GM21619 (cell line): ENCODE data around the gene PCDH12.

Source experiments
- ATAC-seq: cut with Tn5 transposase; IDR thresholded peaks from one replicate; pipeline ENCODE4 v1.9.1; 2021; ENCODE audit not compliant: unreplicated experiment

The PCDH12 gene

DNA sequence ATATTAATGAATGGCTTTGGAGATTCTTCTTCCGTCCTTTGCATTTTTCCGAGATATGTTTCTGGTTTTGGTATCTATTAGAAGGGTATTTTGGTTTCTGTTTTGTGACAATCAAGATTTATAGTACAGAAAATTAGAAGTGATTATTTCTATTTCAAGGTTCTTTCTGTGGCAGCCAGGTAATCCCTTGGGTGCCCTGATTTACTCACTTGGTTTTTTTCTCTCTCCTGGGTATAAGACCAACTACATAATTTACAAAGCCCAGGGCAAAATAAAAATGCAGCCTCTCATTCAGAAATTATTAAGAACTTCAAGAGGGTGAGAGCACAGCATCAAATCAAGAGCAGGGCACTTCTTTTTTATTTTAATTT lies 8.9 kb upstream of the PCDH12 start:
- ATAC-seq: no peak

DNA sequence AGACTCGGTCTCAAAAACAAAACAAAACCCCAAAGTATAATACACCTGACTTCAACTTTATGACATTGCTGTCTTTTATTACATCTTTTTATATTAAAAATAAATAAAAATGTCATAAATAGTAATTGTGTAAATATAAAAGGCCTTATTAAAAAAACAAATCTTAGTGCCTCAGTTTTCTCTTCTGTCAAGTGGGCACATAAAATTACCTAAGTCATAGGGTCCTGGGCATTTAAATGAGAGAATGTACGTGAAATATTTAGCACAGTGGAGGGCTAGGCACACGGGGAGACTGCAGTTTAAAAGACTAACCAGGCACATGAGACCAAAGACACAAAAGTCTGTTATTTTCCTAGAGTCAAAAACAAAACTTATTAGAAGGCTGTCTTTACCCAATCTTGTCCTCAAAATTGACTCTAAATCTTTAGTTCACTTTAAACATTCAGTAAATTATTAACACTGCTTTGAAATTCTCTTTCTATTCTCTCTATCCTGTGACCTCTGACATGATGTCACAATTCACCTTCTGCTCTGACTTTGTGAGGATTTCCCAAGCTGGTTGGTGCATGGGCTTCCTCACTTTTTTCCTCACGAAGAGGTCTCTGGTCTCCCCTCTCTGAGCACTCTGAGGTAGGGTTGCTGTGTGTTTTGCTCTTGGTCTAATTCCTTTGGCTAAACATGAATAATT lies 8.4 kb upstream of the PCDH12 start:
- ATAC-seq: no peak

DNA sequence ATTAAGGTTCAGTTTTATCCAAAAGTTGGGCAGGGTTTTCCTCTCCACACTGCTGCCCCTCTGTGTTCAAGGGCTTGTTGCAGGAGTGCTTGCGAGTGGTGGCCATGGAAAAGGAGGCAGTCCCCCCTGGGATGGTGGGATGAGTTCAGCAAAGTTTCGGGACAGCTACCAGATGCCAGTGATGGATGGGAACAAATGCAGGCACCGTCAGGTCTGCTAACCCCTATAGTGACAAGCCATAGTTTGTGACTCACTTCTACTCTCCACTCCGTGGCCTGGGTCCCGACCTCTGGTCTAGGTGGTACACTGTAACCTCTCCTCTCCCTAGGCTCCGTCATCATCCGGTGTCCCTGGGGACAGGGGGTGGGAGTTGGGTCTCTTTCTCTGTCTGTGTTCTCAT lies 7.1 kb upstream of the PCDH12 start:
- no peak for ATAC-seq

DNA sequence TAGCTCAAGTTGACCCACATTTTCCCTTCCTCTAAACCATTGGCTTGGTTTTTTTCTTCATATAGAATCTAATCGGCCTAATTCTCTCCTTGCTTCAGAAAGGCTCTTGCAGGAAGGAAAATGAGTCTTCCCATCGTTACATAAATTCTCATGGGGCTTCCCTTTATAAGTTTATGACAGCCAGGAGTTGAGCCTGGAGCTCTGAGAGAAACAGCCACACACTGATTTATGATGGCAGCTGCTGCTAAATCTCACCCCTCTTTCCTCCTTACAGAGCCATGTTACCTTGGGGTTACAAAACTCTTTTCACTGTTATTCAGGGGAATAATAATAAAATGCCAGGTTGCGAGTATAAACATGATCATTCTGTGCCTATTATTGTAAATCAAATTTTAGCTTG lies 5.7 kb upstream of the PCDH12 start:
- no peak for ATAC-seq

DNA sequence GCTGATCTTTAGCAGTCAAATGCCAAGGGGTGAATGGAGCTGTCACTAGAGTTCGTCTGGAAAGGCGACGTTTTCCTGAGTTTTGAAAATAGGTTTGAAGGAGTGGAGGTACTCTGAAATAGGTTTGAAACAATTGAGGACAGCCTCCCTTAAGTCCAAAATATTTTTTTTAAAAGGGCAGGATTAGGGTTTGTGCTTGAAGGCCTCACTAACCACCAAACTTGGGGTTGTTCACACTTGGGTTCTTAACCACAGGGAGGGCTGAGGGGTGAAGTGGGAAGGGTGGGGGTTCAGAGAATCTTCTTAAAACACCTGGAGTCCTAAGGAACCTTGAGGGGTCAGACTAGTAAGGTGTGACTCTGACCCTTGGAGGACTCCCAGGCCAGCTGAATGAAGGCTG lies 3.5 kb upstream of the PCDH12 start:
- no peak for ATAC-seq

DNA sequence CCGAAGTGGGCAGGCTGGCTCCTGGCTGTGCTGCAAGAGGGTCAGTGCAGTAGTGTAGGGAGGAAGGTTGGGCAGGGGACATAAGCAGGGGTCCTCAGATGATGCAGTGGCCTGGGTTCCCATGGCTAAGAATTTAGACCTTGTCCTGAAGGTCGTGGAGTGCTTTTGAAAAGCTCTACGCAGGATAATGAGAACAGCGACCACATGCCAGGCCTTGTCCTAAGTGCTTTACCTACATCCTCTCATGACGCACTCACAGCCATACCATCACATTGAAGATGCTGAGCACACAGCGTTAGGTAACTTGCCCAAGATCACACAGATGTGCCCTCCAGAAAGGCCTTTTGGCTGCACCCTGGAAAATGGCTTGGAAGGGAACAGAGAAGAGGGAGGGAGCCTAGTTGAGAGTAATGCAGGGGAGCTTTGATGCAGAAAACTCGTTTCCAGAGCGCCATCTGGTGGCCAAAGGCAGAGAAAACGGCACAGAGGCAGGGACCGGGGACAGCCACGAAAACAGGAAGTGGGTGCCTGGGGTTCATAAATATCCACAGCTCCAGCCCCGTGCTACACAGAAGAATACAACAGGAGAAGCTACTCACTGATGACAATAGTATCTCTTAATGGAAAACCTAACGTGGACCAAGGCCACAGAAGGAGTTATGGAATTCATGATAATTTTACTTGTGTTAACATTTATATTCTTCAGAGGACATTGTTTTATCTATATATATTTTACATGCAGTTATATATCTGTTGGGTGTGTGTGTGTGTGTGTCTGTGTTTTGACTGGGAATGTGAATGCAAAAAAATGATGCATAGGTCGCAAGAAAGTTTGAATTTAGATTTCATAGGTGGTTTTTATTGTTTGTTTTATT lies 2.7 kb upstream of the PCDH12 start:
- peak; percentile 90 for ATAC-seq

DNA sequence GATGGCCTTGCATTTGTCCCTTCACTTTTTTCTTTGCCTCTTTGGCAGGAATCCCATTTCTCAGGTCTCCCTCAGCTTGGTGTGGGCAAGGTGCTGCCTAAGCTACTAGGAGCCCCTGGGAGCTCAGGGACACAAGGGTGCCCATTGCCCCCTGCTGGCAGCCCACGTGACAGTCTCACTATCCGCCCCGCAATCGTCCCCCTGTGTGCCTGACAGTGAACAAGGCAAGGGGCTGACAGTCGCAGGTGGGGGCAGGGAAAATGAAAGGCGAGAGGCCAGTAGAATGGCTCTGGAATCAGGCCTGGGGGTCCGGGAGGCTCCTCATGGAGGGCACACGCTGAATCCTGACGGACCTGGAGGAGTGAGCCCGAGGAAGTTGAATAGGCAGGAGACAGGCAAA lies 2.0 kb upstream of the PCDH12 start:
- ATAC-seq: no peak

DNA sequence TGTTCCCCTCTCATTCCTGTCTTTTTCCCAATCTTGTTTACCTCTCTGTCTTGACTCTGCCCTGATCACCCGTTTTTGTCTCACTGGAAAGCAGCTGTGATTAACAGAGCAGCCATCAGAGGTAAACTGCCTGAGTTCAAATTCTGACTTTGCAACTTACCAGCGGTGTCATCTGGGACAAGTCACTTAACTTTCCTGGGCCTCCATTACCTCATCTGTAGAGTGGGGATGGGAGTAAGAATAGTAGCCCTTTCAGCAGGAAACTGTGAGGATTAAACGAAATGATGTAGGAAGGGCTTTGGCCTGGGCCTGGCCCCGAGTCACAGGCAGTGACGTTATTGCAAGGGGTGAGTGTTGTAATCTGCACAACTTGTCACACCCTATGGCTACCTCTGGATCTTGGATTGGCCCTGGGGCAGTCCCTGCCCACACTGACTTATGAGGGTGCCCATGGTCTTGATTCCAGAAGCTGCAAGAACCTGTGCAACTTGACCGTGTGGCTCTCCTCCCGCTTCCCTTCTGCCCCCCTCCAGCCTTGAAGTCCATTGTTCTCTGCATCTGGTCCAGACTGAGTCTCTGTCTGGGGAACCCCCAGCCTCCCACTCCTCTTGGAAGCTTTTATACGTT lies 657 bp upstream of the PCDH12 start:
- ATAC-seq: no peak

DNA sequence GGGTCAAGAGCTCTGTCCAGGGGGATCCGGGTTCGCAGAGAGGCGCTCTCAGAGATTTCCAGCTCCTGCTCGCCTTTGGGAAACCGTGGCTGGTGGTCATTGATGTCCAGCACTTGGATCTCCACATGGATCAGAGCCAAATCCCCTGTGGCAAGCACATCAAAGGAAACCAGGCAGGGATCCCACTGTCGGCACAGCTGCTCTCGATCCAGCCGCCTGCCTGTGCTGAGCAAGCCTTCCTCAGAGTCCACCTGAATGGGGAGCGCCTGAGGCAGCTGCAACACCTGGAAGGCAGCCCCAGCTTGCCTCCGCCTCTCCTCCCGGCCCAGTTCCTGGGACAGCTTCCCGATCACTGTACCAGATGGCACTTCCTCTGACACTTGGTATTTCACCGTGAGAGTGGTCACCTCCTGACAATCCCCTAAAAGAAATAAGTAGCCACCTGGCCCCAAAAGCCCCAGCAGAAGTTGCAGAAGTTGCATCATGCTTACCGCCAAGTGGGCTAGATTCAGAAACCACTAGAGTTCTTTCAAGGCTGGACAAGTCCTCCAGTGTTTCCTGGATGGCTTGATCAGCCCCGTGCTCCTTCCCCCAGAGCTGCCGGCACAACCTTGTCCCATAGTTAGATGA lies 520 bp downstream of the PCDH12 start:
- ATAC-seq: no peak

DNA sequence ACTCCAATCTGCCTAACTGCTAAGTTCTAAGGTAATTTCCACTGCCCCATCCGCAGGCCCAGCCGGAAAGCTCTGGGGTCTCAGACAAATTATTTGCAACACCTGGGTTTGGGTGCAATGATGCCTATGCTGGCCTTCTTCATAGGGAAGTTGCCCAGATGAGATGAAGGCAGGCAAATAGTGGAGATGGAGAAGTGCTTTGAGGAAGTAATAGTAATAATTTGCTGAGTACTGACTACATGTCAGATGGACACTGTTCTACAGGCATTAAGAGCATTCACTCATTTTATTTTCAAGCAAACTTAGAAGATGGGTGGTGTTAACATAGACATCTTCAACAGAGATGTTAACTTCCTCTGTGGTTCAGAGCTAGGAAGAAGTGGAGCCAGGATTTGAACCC lies 3.8 kb downstream of the PCDH12 start:
- no peak for ATAC-seq

DNA sequence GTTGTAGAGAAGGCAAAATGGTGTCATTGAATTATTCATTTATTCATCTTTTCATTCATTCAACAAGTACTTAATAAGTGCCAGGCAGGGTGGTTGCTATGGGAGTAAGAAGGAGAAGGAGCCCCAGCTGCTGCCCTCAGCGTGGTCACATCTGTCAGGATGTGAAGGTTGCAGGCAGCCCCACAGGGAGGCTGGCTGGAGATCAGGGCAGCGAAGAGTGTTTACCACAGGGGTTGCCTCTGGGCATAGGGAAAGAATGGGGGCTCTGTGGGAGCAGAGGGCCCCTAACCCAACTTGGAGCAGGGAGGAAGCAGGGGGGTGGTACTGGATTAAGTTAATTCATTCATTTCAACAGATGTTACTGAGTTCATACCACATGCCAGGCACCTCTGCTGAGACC lies 6.0 kb downstream of the PCDH12 start:
- no peak for ATAC-seq

DNA sequence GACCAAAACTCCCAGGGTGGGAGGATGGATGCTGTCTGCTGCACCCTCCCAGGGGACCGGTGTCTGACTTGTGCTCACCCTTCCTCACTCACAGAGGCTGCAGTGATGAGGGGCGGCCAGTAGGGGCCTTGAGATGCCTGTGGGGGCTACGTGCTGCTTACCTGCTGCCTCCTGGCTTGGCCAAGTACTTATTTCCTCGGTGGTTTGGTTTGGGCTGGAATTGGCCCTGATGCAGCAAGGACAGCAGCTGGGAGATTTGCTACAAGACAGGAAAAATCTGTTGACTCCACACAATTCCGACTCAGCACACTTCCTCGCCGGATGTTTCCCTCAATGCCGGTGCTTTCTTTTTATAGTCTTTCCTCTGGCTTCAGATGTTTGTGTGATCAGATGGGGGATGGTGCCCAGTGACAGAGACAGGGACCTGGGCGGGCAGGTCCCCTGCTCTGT lies 6.6 kb downstream of the PCDH12 start:
- ATAC-seq: peak; percentile 87

DNA sequence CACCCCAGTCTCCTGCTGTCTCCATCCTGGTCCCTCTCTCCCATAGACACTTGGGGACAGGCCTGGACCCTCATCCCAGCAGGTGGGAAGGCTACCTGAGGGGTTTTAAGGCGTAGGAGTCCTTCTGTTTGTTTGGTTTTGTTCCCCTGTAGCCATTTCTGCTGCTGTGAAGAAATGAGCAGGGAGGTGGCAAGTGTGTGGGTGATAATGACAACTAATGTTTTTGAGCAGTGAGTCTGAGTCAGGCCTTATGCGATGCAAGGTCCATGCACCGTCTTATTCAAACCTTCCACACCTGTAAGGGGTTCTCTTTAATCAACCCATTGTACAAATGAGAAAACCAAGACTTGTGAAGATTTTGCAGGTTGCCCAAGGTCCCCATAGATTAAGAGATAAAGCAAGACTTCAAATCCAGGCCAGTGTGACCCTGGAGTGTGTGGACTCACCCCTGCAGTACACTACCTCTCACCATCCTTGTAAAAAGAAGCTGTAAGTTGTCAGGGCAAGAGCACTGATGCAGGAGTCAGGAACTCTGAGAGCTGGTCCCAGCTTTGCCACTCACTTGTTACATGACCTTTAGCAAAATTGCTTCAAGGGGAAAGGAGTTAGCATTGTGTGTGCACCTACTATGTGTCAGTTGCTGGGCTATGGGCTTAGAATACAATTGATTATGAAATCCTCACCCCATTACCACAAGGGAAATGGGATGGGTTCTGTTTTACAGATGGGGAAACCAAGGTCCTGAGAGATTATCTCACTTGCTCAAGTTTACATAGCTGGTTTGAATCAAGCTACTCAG lies 7.6 kb downstream of the PCDH12 start:
- ATAC-seq: no peak

DNA sequence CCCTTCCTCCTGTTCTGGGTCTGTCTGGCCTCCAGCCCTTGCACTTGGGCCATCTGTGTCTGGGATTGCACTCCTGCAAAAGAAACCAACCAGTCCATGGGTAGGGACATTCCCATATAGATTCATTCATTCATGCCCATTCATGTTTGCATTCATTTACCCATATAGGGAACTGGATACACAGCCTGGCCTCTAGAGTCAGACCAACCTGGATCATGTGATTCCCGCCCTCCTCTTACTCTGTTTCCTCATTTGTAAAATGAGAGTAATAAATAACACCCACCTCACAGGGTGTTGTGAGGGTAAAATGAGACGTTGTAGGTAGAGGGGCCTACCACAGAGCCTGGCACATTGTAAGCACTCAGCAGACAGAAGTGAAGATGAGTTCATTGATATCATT lies 8.5 kb downstream of the PCDH12 start:
- no peak for ATAC-seq

DNA sequence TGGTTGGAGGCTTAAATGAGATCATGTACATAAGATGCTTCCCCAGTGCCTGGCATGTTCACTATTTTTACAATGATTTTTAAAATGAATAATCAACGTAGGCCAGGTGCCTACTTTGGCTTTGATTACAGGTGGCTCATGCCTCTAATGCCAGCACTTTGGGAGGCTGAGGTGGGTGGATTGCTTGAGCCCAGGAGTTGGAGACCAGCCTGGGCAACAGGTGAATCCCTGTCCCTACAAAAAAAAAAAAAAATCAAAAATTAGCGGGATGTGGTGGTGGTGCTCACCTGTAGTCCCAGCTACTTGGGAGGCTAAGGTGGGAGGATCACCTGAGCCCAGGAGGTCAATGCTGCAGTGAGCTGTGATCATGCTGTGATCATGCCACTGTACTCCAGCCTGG lies 9.2 kb downstream of the PCDH12 start:
- no peak for ATAC-seq

DNA sequence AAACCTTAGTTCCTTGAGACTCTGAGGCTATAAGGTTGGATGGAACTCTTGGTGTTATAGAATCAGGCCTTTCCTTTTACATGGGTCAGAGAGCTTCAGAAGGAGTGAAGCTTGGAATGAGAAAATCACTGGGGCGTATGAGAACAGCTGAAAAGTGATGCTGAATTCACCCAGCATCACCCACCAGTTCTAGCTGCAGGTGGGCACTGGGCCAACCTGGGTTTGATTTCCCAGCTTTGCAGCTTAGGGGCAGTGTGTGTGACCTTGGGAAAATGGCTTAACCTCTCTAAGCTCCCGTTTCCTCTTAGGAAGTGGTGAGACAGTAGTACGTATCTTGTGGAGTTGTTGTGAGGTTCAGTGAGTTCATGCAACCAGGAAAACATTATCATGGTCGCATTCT lies 10.7 kb downstream of the PCDH12 start:
- no peak for ATAC-seq

DNA sequence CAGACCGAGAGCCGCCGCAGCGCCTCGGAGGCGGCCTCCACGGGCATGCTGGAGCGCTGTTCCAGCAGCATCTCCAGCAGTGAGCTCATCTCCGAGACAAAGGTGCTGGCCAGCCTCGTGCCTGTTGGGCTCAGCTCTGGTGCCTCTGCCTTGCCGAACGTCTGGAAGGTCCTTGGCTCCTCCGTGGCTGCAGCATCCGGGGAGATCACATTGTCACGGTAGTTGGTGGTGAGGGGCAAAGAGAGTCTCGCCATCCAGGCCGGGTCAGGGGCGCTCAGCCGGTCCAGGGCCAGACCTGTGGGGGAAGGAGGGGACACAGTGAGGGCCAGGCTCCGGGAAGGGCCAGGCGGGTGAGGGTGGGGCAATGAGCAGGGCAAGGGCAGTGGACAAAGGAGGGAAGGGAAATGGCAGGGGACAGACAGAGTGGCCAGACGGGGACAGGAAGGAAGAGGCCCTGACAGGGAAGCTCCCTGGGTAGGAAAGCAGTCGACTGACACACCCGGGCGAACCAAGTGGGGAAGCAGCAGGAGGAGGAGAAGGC lies 12.4 kb downstream of the PCDH12 start:
- no peak for ATAC-seq

DNA sequence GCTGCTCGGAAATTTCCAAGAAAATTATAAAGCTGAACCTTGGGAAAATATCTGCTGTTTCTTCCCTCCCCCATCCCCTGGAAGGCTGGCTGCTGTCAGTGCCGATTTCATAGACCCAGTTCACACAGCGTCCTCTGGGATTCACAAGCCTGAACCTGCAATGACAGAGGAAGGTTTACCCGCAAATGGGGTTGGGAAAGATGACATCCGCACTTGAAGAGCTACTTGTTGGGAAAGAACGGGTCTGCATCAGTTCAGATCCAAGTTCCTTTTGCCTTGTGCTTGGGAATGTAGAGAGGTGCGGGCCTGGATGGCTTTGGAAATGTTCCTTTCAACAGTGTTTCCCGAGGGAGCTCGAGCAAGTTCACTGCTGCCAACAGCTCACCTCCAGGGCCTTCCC lies 13.9 kb downstream of the PCDH12 start:
- no peak for ATAC-seq

DNA sequence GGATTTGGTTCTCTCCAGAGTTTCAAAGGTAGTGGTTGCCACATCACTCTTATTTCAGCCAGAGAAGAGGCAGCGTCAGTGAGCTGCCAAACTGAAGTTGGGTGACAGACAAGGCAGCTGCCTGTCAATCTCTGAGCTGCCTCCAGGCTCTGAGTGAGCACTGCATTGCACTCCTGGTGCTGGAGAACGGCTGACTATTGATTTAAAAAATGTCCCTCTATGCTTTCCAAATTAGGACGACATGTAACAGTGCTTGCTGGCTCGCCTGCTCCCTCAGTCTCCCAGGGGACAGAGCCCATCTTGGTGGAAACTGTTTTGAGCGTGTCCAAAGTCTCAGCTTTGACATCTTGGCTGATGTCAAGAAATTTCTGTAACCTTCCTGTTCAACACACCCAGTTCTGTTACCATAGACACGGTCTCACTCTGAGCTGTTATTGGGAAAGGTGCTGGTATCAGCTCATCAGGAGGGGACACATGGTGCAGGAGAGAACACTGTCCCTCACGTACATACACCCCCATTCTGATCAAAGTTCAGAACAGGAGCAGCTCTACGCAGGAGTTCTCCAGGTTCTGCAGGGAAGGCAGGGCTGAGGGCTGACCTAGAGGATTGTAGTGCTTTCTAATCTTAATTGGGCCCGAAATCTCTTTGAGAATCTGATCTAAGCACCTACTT lies 15.7 kb downstream of the PCDH12 start:
- ATAC-seq: no peak

DNA sequence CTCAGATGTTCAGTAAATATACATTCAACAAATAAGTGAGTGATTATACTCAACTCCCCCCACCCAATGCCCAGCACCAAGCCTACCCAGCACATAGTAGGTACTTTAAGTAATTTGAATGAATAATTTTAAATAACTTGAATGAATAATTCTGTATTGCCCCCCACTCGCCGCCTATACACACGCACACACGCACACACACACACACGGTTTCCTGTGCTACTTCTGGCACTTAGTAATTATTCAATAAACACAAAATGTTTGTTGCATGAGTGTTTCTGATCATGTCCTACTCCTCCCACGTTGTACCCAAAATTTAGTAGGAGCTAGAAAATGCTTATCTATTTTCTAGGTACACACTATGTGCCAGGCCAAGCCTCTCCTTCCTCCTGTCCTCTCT lies 16.2 kb downstream of the PCDH12 start:
- no peak for ATAC-seq
